ENCODE data around the gene JAG2.

The JAG2 gene

DNA sequence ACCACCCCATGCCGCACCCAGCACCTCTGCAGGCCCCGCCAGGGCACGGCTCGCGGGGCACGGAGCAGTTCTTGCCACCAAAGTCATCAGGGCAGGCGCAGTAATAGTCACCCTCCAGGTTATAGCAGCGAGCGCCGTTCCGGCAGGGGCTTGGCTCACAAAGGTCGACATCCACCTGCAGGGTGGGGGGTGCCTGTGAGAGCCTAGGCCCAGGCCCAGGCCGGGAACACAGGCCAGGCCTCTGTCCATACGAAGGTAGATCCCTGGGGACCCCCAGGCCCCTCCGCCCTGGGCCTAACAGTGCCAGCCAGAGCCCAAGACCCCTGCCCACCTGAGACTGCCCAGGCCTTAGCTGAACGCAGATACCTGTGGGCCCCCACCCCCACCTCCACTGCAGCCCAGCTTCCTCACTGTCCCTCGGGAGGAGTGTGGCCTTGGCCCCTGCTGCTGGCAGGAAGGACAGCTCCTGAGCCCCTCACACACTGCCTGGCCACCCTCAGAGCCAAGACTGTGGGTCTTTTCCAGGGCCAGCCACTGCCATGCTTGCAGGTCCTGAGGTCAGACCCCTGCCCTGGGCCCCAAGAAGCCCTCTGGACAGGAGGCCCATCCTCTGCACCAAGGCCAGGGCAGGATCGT is 19.3 kb downstream of the JAG2 start:
- DNase-seq, result no peak

DNA sequence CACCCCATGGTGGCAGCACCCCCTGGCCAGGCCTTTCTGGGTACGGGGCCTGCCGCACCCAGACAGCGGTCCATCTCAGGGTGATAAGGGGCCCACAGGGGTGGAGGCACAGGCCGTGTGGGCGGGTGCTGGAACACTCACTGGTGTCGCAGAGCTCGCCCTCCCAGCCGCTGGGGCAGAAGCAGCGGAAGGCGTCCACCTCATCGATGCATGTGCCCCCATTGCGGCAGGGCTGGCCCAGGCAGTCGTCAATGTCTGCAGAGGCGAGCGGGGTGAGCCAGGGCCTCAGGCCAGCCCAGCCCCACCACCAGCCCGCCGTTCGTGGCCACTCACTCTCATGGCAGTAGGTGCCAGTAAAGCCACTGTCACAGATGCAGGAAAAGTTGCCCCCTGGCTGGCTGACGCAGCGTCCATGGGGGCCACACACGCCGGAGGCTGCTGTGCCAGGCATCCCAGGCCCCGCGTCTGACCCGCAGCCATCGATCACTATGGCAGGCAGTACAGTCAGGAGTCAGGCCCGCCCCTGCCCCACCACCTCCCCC is 19.9 kb downstream of the JAG2 start:
- DNase-seq, result no peak

GRCh38 chr14:105147671-105148603 is 20.6 kb downstream of the JAG2 start:
- no peak for DNase-seq

DNA sequence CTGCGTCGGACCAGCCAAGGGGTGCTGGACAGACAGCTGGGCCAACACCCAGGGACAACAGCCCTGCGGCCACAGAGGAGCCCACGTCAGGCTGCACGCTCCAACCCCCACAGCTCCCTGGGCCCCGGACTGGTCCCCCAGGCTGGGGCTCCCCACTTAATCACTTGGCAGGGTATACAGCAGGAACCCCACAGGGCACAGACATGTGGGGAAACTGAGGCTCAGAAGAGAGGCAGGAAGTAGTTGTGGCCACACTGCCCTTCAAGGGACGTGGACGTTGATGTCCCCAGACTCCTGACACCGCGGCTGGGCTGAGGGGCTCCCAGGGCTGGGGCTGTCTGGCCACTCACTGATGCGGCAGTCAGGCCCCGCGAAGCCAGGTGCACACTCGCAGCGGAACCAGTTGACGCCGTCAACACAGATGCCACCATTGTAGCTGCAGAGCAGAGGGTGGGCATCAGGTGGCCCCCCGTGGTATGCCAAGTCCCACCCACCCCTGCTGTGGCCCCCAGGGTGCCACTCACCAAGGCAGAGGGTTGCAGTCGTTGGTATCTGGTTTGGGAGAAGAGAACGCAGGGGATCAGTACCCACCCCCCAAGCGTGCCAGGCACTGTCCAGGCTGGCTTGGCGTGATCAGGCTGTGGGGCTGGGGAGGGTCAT is 21.5 kb downstream of the JAG2 start:
- DNase-seq, result no peak

DNA sequence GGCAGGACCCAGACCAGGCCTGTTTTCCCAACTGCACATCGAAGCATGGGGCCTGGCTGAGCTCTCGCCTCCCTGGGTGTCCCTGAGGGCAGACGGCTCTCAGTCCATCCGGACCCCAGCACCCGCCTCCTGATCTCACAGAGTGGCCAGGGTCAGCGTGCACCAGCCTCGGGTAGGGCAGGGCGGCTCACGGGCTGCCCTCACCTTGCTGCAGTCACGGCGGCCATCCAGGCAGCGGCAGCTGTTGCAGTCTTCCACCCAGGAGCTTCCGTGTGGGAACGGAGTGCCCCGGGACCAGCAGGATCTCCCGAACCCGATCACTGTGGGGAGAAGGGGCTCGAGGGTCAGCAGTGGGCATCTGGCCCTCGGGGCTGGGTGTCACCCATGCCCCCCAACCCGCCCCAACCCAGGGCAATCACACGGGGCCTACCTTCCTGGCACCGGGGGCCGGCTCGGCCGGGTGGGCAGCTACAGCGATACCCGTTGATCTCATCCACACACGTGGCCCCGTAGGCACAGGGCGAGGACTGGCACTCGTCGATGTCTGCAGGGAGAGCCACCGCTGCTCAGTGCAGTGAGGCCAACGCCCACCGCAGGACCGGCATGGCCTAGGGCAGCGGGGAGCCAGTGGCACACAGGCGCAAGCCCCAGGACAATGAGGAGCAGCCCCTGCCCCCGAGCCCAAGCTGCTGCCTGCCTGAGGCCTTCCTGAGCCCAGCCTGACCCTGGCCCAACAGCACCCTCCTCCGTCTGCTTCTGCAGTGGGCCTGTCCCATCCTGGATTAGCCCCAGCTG is 22.2 kb downstream of the JAG2 start:
- DNase-seq, result no peak

DNA sequence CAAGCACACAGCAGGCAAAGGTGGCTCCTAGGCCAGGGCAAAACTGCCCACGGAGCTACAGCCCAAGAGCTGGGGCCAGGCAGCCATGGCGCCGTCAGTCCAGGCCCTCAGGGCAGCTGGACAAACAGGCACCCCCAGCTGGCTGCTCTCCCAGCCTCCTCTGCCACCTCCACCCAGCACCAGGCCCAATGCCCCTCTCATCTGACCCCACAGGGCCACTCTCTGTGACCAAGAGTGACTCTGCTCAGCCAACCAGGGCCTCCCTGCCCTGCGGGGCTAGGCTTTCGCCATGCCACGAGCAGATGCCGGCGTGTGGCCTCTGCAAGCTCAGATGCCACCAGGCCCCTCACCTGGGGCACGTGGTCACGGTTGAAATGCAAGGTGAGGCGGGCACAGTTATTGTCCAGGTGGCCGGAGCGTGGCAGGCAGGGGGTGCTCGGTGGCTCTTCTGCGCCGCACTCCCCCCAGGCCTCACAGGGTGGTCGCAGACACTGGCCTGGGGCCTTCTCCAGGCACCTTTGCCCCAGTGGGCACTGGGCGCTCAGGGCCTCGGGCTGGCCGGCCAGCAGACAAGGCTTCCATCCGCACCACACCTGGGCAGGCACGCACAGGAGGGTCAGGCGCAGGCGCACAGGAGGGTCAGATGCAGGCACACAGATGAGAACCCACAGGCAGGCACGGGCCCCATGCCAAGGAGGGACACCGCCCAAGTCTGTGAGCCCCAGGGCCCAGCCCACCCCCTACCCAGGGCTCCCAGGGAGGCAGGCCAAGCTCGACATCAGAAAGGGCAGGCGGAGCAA is 23.0 kb downstream of the JAG2 start:
- DNase-seq, result no peak

DNA sequence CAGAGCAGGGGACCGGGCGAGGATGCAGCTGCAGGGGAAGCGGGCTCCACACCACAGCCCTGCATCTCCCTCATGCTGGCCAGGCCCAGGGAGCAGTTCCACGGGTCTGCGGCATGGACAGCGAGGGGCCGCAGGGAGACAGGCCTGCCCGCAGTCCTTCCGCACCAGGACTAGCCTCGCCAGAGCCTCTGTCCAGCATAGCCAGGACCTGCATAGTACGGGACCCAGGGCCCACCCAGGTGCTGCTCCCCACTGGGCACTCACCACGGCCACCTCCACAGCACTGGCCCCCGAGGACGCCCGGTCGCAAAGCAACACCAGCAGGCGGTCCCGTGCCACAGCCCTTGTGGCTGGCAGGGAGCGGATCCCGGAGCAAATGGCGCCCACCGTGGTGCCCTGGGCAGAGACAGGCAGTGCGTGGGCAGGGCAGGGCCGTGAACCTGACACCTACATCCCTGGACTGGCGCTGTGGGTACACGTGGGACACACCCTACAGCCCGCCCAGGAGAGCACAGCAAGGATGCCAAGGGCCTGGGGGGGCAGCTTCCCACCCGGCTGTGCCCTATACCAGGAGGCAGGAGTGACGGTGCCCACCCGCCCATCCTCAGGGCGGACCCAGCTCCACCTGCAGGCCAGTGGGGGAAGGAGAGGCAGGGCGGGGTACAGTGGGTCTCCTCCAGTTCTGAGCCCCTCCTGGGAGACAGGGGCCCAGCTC is 23.8 kb downstream of the JAG2 start:
- DNase-seq, result no peak

DNA sequence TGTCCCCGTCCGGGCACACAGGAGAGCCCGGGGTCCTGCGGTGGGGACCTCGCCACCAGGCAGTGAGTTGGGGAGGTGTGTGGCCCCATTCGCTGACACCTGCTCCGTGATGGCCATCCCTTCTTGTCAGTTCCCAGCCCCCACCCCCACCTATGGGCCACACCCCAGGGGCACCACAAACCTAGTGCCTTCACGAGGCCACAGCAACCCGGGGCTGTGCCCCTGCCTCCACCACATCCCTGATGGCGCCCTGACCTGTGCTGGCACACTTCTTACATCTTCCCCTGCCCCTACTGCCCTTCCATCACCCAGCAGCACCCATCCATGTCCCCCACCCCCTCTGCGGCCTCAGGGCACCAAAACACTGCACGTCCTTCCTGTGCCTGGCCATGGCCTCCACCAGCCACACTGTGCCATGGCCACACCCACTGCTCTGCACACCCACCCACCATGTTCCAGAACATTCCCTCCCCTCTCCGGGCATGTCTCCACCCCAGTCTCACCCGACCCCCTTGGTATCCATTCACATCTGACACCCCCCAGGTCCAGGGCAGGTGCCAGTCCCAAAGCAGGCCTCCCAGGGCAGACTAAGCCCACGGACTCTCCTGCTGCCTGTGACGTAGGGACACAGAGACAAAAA is 24.4 kb downstream of the JAG2 start:
- no peak for DNase-seq

DNA sequence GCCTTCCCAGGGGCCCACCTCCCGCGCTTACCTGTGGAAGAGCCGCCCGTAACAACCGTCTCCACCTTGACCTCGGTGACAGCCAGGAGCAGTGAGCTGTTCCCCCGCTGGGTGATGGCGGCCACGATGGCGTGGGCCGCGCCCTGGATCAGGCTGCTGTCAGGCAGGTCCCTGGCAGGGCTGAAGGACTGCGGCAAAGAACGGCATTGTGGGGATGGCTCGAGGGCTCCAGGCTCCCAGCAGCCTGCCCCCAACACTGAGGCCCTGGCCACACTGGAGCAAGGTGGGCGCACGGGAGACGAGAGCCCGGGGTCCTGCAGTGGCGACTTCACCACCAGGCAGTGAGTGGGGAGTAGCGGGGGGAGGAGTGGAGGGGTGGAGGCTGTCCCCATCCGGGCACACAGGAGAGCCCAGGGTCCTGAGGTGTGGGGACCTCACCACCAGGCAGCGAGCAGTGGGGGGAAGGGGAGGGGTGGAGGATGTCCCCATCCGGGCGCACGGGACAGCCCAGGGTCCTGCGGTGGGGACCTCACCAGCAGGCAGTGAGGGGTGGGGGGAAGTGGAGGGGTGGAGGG is 25.0 kb downstream of the JAG2 start:
- no peak for DNase-seq

DNA sequence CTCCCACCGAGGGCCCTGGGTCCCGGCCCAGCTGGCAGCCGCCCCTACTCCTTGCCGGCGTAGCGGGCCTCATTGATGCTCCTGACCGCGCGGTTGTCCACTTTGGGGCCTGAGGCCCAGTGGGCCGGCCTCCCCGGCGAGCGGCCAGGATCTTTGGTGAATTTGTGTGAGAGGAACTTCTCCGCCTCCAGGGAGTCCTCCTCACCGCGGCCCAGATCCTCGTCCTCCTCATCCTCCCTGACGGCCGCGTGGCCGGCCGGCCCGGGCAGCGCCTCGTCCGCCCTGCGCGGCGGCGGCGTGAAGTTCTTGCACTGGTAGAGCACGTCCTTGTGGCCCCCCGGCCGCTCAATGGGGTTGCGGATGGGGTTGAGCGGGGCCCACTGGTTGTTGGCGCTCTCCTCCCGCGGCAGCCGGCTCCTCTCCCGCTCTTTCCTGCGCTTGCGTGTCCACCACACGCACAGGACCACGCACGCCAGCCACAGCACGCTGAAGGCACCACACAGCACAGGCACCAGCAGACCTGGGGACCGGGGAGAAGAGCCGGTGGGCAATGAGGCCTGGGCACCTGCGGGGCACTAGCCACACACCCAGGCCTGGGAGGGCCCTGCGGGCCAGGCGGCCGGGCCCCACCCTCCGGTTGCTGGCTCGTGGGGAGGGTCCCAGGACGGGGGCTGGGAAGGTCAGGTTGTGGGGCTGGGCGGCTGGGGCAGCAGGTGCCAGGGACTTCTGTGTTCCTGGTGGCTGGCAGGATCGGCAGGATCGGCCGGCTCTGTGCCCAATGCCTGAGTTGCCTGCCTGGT is 25.7 kb downstream of the JAG2 start:
- no peak for DNase-seq

GRCh38 chr14:105141486-105142281 is 26.9 kb downstream of the JAG2 start:
- DNase-seq, result no peak

DNA sequence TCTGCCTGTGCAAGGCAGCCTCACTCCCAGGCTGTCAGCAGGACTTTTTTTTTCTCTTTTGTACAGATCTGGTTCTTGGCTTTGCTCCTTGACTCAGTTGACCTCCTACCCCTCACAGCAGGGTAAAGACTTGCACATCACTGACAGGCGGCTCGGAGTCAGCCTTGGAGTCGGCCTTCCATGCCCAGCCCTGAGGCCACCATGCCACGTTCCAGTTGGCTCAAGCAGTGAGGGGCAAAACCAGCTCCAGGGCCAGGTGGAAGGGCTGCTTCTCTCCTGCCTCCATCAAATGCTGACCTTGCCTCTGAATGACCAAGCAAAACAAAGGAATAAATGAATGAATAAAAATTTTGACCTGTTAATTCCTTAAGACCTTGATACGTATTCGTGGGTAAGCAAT is 27.6 kb downstream of the JAG2 start:
- no peak for DNase-seq

DNA sequence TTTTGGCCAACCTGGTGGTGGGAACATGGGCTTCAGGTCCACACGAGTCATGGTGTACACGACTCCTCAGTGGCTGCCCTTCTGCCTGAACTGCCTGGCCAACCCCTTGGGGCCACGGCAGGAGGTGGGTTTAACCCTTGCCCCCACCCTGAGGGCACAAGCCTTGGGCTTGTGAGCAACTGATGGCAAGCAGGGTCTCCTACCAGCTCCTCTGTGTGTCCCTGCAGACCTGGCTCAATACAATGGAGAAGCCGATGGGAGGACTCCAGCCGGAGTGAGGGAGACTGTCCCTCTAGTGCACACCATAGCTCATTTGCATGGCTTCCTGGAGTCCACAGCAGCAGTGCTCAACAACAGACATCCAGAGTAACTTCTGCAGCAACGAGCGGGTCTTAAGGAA is 28.0 kb downstream of the JAG2 start:
- DNase-seq, result no peak

- no peak for DNase-seq
Measured at GRCh38 chr14:105139831-105140239, 28.7 kb downstream of the JAG2 start.

DNA sequence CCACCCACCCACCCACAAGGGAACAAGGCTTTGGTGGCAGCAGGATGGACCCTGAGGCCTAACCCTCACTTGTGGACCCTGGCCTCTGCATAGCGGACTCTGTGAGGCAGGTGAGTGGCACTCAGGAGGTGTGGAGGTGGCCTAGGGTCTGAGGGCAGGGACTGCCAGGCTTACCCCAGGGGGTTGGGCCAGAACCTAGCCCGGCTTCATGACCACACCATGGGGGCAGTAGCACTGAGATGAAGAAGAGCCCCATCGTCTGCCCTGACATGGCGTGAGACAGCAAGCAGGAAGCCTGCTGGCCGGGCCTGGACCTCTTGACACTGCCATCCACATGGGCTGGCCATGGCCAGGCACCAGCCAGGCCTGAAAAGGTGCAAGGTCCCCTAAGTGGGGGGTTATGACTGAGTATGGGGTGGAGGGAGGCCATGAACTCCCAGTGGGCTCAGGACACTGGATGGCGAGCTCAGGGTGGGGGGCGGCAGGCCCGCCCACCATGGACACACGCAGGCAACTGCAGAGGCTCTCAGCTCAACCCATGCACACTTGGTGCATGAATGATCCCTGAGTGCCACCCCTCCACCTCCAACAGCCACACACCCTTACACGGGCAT is 29.3 kb downstream of the JAG2 start:
- no peak for DNase-seq

GRCh38 chr14:105138551-105139111 is 29.9 kb downstream of the JAG2 start:
- no peak for DNase-seq

DNA sequence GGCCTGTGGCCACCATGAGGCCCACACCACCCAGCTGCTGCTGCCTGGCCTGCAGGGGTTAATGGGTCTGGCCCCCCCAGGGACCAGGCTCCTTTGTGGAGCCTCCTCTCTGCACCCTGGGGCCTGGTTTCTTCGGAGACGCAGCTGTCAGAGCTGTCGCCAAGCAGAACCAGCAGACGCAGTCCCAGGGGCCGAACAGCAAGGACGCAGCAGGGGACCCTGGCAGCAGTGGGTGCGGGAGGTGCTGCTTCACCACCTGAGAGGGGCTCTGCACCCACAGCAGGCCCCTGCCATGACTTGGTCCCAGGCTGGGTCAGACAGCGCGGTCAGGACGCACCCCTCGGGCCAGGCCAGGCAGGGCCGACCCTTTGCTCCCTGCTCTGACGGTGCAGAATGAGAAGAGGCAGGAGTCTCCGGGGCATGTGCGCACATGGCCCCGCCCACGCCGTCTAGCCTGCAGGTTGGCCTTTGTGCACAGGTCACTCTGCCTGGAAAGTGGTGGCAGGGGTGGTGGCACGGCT is 30.5 kb downstream of the JAG2 start:
- DNase-seq, result no peak
